ENCODE results near the gene QRFP. TPM values are rescaled to one million over a fixed set of nuclear protein-coding genes. Genes with fewer than 3 reads are reported as not detected.

The QRFP gene
- total RNA-seq, 1 experiment from 2014 or later = not detected

DNA sequence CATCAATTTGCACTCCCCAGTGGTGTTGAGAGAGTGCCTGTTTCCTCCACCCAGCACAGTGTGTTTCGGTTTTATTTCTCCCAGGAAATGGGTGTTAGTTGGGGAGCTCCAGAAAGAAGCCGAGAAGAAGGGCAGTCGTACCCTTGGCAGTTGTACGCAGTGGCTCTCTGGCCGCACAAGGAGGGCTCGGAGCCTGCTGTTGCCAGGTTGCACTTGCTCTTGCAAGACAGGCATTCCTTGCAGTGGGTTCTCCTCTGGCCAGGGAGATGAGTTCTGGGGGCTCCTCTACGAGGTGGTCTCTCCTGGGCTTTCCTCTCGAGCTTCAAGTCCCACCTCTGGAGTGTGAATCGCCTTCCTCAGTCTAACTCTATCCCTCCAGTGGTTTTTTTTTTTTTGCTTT is 29.1 kb downstream of the QRFP start:
- Histone ChIP-seq H2AFZ (ENCODE audit: low read length) (no peak overlapping the region), H3K36me3 (ENCODE audit: low read depth, low read length) (no peaks in the 10 kb centered on the region; the same call in 1 of the 2 replicates), H3K4me2 (ENCODE audit: low read length) (no peak overlapping the region), H4K20me1 (ENCODE audit: low read length) (no peaks in the 10 kb centered on the region), H3K9me3 (ENCODE audit: low read length) (no peaks in the 10 kb centered on the region), H3K4me3 (ENCODE audit: low read length) (no peak overlapping the region), H3F3A (ENCODE audit: low read length, unreplicated experiment) (no peaks in the 10 kb centered on the region), H3K9me2 (replicated peaks; ENCODE audit: low read length) (no peaks in the 10 kb centered on the region), H3K79me2 (ENCODE audit: low read length) (peaks cover 8% of the 10 kb centered on the region; the same call in 1 of the 2 replicates), H3K9ac (ENCODE audit: low read length) (no peak overlapping the region), H3K27ac (ENCODE audit: low read length) (no peak overlapping the region), H3K4me1 (ENCODE audit: insufficient read depth, low read length) (no peaks in the 10 kb centered on the region), H3K27me3 (ENCODE audit: low read length) (no peaks in the 10 kb centered on the region)
- TF ChIP-seq EZH2 (IDR thresholded peaks at IDR 0.05; ENCODE audit: low read length, unreplicated experiment) = no peak
- no peak for TF ChIP-seq EZH2phosphoT487 (IDR thresholded peaks at IDR 0.05; ENCODE audit: borderline replicate concordance, low read length)
- TF ChIP-seq, protein P1, sequence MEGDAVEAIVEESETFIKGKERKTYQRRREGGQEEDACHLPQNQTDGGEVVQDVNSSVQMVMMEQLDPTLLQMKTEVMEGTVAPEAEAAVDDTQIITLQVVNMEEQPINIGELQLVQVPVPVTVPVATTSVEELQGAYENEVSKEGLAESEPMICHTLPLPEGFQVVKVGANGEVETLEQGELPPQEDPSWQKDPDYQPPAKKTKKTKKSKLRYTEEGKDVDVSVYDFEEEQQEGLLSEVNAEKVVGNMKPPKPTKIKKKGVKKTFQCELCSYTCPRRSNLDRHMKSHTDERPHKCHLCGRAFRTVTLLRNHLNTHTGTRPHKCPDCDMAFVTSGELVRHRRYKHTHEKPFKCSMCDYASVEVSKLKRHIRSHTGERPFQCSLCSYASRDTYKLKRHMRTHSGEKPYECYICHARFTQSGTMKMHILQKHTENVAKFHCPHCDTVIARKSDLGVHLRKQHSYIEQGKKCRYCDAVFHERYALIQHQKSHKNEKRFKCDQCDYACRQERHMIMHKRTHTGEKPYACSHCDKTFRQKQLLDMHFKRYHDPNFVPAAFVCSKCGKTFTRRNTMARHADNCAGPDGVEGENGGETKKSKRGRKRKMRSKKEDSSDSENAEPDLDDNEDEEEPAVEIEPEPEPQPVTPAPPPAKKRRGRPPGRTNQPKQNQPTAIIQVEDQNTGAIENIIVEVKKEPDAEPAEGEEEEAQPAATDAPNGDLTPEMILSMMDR (conservative IDR thresholded peaks at IDR 0.05; ENCODE audit: low read depth, low read length) = no peak
- POLR2A ChIA-PET (ENCODE audit: unreplicated experiment) = no interaction called here
- ATAC-seq (no peak), DNase-seq (no peak)
- BruUV-seq (replicated peaks) = no TSS peak
- intact Hi-C loops (cut with micrococcal nuclease) = no loop called here
- CTCF ChIA-PET = no interaction called here

DNA sequence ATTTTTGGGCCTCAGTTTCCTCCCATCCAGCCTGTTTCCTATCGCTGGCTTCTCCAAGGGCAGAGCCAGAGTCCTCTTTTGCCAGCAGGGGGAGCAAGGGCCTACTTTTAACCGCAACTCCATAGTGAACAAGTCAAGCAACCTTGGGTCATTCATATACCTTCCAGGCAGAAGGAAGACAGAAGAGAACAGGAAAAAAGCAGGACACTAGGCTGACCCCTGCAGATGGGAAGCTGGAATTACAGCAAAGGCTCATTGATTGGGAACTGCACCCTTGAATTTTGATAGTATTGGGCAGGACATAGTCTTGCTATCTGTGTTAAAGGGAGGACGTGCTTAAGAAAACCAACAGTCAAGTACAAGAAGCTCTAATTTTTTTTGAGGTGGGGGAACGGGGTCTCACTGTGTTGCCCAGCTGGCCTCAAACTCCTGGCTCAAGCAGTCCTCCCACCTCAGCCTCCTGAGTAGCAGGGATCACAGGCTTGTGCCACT is 30.1 kb downstream of the QRFP start:
- H3K4me1 ChIP-seq (ENCODE audit: insufficient read depth, low read length) = no peaks in the 10 kb centered on the region
- H3K4me3 ChIP-seq (ENCODE audit: low read length) = no peak overlapping the region
- CTCF ChIA-PET = interaction anchor here (0.5 to 1.0 kb wide), 4 partner anchors 20 to 180 kb away, joined by 3 to 7 read pairs (median 4); no protein-coding TSS in a partner anchor
- no peaks in the 10 kb centered on the region for H3K27me3 ChIP-seq (ENCODE audit: low read length)
- no peaks in the 10 kb centered on the region for H4K20me1 ChIP-seq (ENCODE audit: low read length)
- no peak for TF ChIP-seq EZH2phosphoT487 (IDR thresholded peaks at IDR 0.05; ENCODE audit: borderline replicate concordance, low read length)
- TF ChIP-seq EZH2 (IDR thresholded peaks at IDR 0.05; ENCODE audit: low read length, unreplicated experiment) = no peak
- TF ChIP-seq, protein P1 (conservative IDR thresholded peaks at IDR 0.05; ENCODE audit: low read depth, low read length) = peak; percentile 98
- no TSS peak for BruUV-seq (replicated peaks)
- H3K9me3 ChIP-seq (ENCODE audit: low read length) = no peaks in the 10 kb centered on the region
- intact Hi-C loops (cut with micrococcal nuclease) = no loop called here
- H3K9ac ChIP-seq (ENCODE audit: low read length) = no peak overlapping the region
- ATAC-seq = peak; percentile 97
- H3K9me2 ChIP-seq (replicated peaks; ENCODE audit: low read length) = no peaks in the 10 kb centered on the region
- peak; percentile 90 for DNase-seq
- POLR2A ChIA-PET (ENCODE audit: unreplicated experiment) = no interaction called here
- no peaks in the 10 kb centered on the region for H3K36me3 ChIP-seq (ENCODE audit: low read depth, low read length)
- H3F3A ChIP-seq (ENCODE audit: low read length, unreplicated experiment) = no peaks in the 10 kb centered on the region
- no peak overlapping the region for H2AFZ ChIP-seq (ENCODE audit: low read length)
- H3K4me2 ChIP-seq (ENCODE audit: low read length) = no peak overlapping the region
- H3K27ac ChIP-seq (ENCODE audit: low read length) = no peak overlapping the region
- peaks cover 8% of the 10 kb centered on the region; the same call in 1 of the 2 replicates for H3K79me2 ChIP-seq (ENCODE audit: low read length)

DNA sequence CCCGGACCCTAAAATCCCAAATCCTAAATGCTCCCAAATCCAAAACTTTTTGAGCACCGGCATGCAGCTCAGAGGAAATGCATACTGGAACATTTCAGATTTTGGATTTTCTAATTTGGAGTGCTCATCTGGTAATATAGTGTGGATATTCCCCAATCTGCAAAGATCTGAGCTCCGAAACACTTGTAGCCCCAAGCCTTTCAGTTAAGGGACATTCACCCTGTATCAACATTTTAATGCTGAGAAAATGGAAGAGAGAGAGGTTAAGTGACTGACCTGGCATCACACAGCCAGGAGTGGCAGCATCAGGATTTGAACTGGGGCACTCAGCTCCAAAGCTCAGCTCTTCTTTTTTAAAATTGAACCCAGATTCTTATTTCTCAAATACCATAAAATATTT is 30.7 kb downstream of the QRFP start:
- intact Hi-C loops (cut with micrococcal nuclease) = no loop called here
- Histone ChIP-seq H3K79me2 (ENCODE audit: low read length) (peaks cover 8% of the 10 kb centered on the region; the same call in 1 of the 2 replicates), H2AFZ (ENCODE audit: low read length) (no peak overlapping the region), H4K20me1 (ENCODE audit: low read length) (no peaks in the 10 kb centered on the region), H3K9me2 (replicated peaks; ENCODE audit: low read length) (no peaks in the 10 kb centered on the region), H3K27me3 (ENCODE audit: low read length) (no peaks in the 10 kb centered on the region), H3K36me3 (ENCODE audit: low read depth, low read length) (no peaks in the 10 kb centered on the region), H3K27ac (ENCODE audit: low read length) (no peak overlapping the region), H3K4me2 (ENCODE audit: low read length) (no peak overlapping the region), H3K4me3 (ENCODE audit: low read length) (no peak overlapping the region), H3K9me3 (ENCODE audit: low read length) (no peaks in the 10 kb centered on the region), H3F3A (ENCODE audit: low read length, unreplicated experiment) (no peaks in the 10 kb centered on the region), H3K9ac (ENCODE audit: low read length) (no peak overlapping the region), H3K4me1 (ENCODE audit: insufficient read depth, low read length) (no peaks in the 10 kb centered on the region)
- CTCF ChIA-PET = interaction anchor here (1.0 kb wide), 3 partner anchors 67 to 181 kb away, joined by 3 to 7 read pairs (median 4); no protein-coding TSS in a partner anchor
- ATAC-seq (no peak), DNase-seq (no peak)
- POLR2A ChIA-PET (ENCODE audit: unreplicated experiment) = interaction anchor here (0.7 kb wide), 1 partner anchor 214 kb away, joined by 22 read pairs; no protein-coding TSS in a partner anchor
- BruUV-seq (replicated peaks) = no TSS peak
- TF ChIP-seq, protein P1 (conservative IDR thresholded peaks at IDR 0.05; ENCODE audit: low read depth, low read length) = no peak
- no peak for TF ChIP-seq EZH2phosphoT487 (IDR thresholded peaks at IDR 0.05; ENCODE audit: borderline replicate concordance, low read length)
- TF ChIP-seq EZH2 (IDR thresholded peaks at IDR 0.05; ENCODE audit: low read length, unreplicated experiment) = no peak
